ENCODE measurements around the gene KRTAP5-3.
"Not testable (repeated sequence)": the region's sequence is repeated elsewhere in the genome, so short reads cannot be mapped to it uniquely, and the experiment has no call there.

GRCh38 chr11:1601663-1602062 is 6.6 kb downstream of the KRTAP5-3 start:
- TF ChIP-seq, protein P1, sequence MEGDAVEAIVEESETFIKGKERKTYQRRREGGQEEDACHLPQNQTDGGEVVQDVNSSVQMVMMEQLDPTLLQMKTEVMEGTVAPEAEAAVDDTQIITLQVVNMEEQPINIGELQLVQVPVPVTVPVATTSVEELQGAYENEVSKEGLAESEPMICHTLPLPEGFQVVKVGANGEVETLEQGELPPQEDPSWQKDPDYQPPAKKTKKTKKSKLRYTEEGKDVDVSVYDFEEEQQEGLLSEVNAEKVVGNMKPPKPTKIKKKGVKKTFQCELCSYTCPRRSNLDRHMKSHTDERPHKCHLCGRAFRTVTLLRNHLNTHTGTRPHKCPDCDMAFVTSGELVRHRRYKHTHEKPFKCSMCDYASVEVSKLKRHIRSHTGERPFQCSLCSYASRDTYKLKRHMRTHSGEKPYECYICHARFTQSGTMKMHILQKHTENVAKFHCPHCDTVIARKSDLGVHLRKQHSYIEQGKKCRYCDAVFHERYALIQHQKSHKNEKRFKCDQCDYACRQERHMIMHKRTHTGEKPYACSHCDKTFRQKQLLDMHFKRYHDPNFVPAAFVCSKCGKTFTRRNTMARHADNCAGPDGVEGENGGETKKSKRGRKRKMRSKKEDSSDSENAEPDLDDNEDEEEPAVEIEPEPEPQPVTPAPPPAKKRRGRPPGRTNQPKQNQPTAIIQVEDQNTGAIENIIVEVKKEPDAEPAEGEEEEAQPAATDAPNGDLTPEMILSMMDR (IDR thresholded peaks at IDR 0.05): not testable (repeated sequence)
- not testable (repeated sequence) for TF ChIP-seq EZH2 (IDR thresholded peaks at IDR 0.05; ENCODE audit: borderline replicate concordance, insufficient read depth, low read depth, low read length, poor library complexity, severe bottlenecking)
